ENCODE measurements around the gene PCID2.

The PCID2 gene

DNA sequence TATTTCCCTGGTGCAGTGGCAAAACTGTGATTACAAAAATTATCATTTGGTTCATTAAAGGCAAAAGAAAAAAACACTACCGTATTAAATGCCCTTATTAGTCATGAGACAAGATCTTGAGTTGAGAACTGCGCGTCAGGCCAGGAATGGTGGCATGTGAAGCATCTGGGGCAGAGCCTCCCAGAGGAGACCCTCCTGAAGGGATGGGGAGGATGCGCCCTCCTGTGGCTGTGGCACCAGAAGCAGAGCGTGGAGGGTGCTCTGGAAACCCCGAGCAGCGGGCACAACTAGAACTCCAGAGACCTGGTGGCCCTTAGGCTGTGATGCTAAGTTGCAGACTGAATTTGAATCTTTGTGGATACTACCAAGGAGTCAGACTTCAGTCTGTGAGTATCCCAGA, 12.4 kb upstream of the PCID2 start:
- Histone ChIP-seq H3K36me3 (ENCODE audit: control insufficient read depth in 5 of 5, insufficient read depth in 5 of 5, low read length in 5 of 5) (peaks cover 5 to 69% (median 53%) of the 10 kb centered on the region in 5 donors), H3K27ac (ENCODE audit: low read depth, low read length) (no peak overlapping the region), H3K9me3 (ENCODE audit: control insufficient read depth in 5 of 5, low read length in 5 of 5) (no peaks in the 10 kb centered on the region)

DNA sequence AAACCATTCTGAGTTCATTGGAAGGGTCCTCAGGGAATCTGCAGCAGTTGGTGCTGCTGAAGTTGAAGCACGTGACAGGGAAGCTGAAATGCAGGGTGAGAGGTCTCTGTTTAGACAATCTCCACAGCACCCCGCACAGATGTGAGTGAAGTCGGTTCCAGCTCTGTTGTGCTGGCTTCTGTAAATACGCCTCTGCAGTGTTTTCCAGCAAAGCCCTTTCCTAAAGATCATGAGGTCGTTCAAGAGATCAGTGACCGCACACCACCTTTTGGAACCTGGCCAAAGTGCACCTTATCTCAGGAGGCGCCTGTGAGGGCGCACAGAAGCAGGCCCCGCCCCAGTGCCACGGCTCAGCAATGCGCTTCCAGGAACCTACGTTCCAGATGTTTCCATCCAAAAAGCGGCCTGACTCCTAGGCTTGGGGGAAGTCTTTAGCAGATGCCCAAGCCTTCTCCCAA, 11.7 kb upstream of the PCID2 start:
- no peak overlapping the region for H3K27ac ChIP-seq (ENCODE audit: low read depth, low read length)

More for the DNA sequence above, 12.4 kb upstream of the PCID2 start:
- Histone ChIP-seq H3K9ac (ENCODE audit: low read length in 5 of 5) (peak overlapping the region in 1 of 5 donors; percentile 11), H3K4me3 (ENCODE audit: low read depth in 1 of 5, low read length in 5 of 5) (no peak overlapping the region), H3K4me1 (ENCODE audit: control insufficient read depth in 5 of 5, insufficient read depth in 5 of 5, low read length in 5 of 5) (peaks cover under 1 to 25% (median 18%) of the 10 kb centered on the region in 5 donors), H3K27me3 (ENCODE audit: control insufficient read depth in 5 of 5, insufficient read depth in 4 of 5, low read length in 5 of 5) (no peaks in the 10 kb centered on the region)

DNA sequence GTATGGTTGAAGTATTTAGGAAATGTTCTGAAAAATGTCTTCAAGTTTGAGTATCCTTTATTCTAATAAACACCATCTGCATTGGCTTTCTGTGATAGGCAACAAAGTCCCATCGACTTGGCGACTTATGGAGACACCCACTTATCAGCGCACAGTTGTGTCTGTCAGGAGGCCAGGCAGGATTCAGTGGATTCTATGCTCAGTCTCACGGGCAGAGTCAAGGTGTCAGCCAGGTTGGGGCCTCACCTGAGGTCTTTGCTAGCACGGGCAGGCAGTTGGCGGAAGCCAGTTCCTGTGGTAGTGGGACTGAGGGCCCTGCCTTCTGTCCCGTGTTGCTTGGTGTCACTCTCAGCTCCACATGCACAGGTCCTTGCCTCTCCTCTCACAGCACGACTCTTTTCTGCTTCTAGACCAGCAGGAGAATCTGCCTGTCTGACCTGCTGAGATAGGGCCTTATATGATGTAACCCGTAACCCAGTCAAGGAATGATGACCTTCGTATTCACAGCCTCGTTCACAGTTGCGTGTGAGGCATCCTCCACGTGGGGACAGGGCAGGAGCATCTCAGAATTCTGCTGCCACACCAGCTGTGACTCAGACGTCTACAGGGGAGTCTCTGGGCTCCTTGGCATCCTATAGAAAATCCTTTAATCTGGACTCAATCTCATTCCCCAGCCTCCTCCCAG, 10.9 kb upstream of the PCID2 start:
- H3K9ac ChIP-seq (ENCODE audit: low read length in 5 of 5), result no peak overlapping the region
- no peak overlapping the region for H3K4me3 ChIP-seq (ENCODE audit: low read depth in 1 of 5, low read length in 5 of 5)
- no peak overlapping the region for H3K27ac ChIP-seq (ENCODE audit: low read depth, low read length)
- peaks cover 0 to 55% (median 39%) of the 10 kb centered on the region in 5 donors for H3K36me3 ChIP-seq (ENCODE audit: control insufficient read depth in 5 of 5, insufficient read depth in 5 of 5, low read length in 5 of 5)
- no peaks in the 10 kb centered on the region for H3K9me3 ChIP-seq (ENCODE audit: control insufficient read depth in 5 of 5, low read length in 5 of 5)
- peaks cover 9 to 37% (median 29%) of the 10 kb centered on the region in 5 donors for H3K4me1 ChIP-seq (ENCODE audit: control insufficient read depth in 5 of 5, insufficient read depth in 5 of 5, low read length in 5 of 5)
- no peaks in the 10 kb centered on the region for H3K27me3 ChIP-seq (ENCODE audit: control insufficient read depth in 5 of 5, insufficient read depth in 4 of 5, low read length in 5 of 5)

More for the DNA sequence above, 11.7 kb upstream of the PCID2 start:
- Histone ChIP-seq H3K4me3 (ENCODE audit: low read depth in 1 of 5, low read length in 5 of 5) (no peak overlapping the region), H3K36me3 (ENCODE audit: control insufficient read depth in 5 of 5, insufficient read depth in 5 of 5, low read length in 5 of 5) (peaks cover 4 to 62% (median 46%) of the 10 kb centered on the region in 5 donors), H3K9ac (ENCODE audit: low read length in 5 of 5) (no peak overlapping the region), H3K9me3 (ENCODE audit: control insufficient read depth in 5 of 5, low read length in 5 of 5) (no peaks in the 10 kb centered on the region), H3K4me1 (ENCODE audit: control insufficient read depth in 5 of 5, insufficient read depth in 5 of 5, low read length in 5 of 5) (peaks cover 4 to 31% (median 24%) of the 10 kb centered on the region in 5 donors), H3K27me3 (ENCODE audit: control insufficient read depth in 5 of 5, insufficient read depth in 4 of 5, low read length in 5 of 5) (no peaks in the 10 kb centered on the region)

DNA sequence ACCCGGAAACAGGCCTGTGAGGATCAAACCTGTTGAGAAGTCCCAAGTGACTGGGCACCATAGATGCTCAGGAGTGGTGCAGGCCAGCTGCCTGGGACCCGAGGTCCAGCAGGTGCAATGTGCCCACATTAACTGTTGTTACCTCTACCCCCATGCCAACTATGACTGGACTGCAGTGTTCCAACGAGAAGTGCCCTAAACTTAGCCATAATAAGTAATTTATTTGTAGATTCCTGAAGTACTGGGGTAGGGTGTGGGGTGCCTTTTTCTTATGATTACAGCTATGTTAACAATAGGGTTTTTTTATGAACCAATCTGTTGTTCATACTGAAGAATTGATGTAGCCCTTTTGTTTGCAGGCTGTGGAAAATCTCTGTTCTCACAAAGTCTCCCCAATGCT, 10.1 kb upstream of the PCID2 start:
- H3K27ac ChIP-seq (ENCODE audit: low read depth, low read length), result no peak overlapping the region
- H3K4me1 ChIP-seq (ENCODE audit: control insufficient read depth in 5 of 5, insufficient read depth in 5 of 5, low read length in 5 of 5), result peaks cover 9 to 39% (median 29%) of the 10 kb centered on the region in 5 donors
- peaks cover 0 to 48% (median 33%) of the 10 kb centered on the region in 5 donors for H3K36me3 ChIP-seq (ENCODE audit: control insufficient read depth in 5 of 5, insufficient read depth in 5 of 5, low read length in 5 of 5)
- H3K9ac ChIP-seq (ENCODE audit: low read length in 5 of 5), result no peak overlapping the region
- no peak overlapping the region for H3K4me3 ChIP-seq (ENCODE audit: low read depth in 1 of 5, low read length in 5 of 5)
- H3K9me3 ChIP-seq (ENCODE audit: control insufficient read depth in 5 of 5, low read length in 5 of 5), result no peaks in the 10 kb centered on the region
- H3K27me3 ChIP-seq (ENCODE audit: control insufficient read depth in 5 of 5, insufficient read depth in 4 of 5, low read length in 5 of 5), result no peaks in the 10 kb centered on the region

DNA sequence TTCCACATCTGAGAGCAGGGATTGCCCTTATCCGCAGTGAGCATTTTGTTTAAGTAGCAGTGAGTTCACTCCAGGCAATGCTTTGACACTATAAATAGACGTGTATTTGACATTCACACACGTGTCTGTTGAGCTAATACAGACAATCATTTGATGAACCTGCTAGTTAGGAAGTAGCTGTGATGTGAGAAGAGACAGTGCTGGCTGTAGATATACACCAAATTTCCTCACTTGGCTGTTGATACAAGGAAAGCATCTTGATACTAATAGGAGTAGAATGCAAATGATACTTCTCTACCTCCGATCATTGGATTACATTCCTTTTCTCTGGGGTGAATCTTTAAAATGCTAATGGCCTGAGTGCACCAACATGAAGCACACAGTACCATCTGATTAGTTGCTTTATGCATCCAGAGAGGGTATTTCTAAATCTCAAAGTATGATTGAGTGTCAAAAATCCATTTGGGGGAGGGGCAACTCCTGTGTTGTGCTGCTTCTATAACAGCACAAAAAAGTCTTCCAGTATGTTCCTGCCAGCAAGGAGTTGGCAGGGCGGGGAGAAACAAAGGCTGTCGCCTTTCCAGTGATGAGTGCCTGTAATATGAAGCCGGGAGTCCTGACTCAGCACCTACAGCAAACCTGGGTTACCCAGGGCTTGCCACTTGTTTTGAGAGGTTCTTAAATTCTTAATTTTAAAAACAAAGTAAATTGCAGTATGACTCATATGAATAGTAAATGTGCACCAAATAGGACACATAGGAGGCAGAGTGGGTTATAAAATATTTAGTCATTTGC, 8.0 kb upstream of the PCID2 start:
- Histone ChIP-seq H3K9ac (ENCODE audit: low read length in 5 of 5) (peak overlapping the region in 1 of 5 donors; percentile 53), H3K27ac (ENCODE audit: low read depth, low read length) (peak overlapping the region; percentile 2), H3K4me3 (ENCODE audit: low read depth in 1 of 5, low read length in 5 of 5) (no peak overlapping the region), H3K27me3 (ENCODE audit: control insufficient read depth in 5 of 5, insufficient read depth in 4 of 5, low read length in 5 of 5) (no peaks in the 10 kb centered on the region), H3K4me1 (ENCODE audit: control insufficient read depth in 5 of 5, insufficient read depth in 5 of 5, low read length in 5 of 5) (peaks cover 9 to 42% (median 29%) of the 10 kb centered on the region in 5 donors), H3K9me3 (ENCODE audit: control insufficient read depth in 5 of 5, low read length in 5 of 5) (no peaks in the 10 kb centered on the region), H3K36me3 (ENCODE audit: control insufficient read depth in 5 of 5, insufficient read depth in 5 of 5, low read length in 5 of 5) (peaks cover 0 to 29% (median 17%) of the 10 kb centered on the region in 5 donors)

DNA sequence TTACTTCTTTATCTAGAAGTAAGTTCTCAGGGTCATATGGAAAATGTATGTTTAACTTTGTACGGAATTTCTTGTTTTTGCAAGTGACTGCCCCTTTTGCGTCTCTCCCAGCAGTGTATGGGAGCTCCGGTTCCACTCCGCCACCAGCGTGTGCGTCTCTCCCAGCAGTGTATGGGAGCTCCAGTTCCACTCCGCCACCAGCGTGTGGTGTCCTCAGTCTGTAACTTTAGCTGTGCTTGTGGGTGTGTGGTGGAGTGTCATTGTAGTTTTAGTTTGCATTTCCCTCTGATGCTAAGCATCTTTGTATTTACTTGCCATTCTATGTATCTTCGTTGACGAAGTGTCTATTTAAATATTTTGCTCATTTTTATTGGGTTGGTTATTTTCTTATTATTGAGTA, 3.3 kb upstream of the PCID2 start:
- Histone ChIP-seq H3K9me3 (ENCODE audit: control insufficient read depth in 5 of 5, low read length in 5 of 5) (no peaks in the 10 kb centered on the region), H3K27me3 (ENCODE audit: control insufficient read depth in 5 of 5, insufficient read depth in 4 of 5, low read length in 5 of 5) (no peaks in the 10 kb centered on the region), H3K9ac (ENCODE audit: low read length in 5 of 5) (no peak overlapping the region), H3K4me3 (ENCODE audit: low read depth in 1 of 5, low read length in 5 of 5) (no peak overlapping the region), H3K4me1 (ENCODE audit: control insufficient read depth in 5 of 5, insufficient read depth in 5 of 5, low read length in 5 of 5) (peaks cover 12 to 54% (median 44%) of the 10 kb centered on the region in 5 donors), H3K36me3 (ENCODE audit: control insufficient read depth in 5 of 5, insufficient read depth in 5 of 5, low read length in 5 of 5) (peaks cover 0 to 4% (median 2%) of the 10 kb centered on the region in 5 donors), H3K27ac (ENCODE audit: low read depth, low read length) (no peak overlapping the region)

DNA sequence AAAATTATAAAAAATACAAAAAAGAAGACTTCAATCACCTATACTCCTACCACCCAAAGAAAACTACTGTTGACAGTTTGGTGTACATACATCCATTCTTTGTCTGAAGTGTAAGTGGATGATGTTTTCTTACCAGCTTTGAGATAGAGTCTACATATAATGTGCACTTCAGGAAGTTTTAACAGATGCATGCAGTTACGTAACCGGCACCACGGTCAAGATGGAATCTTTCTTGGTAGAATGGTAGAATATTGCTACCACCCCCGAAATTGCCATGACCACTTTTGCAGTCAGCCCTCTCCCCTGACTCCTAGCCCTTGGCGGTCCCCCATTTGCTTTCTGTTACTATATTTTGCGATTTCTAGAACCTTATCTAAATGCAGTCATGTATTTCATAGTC, 2.4 kb upstream of the PCID2 start:
- peak overlapping the region in 1 of 5 donors; percentile 9 for H3K4me3 ChIP-seq (ENCODE audit: low read depth in 1 of 5, low read length in 5 of 5)
- H3K9me3 ChIP-seq (ENCODE audit: control insufficient read depth in 5 of 5, low read length in 5 of 5), result no peaks in the 10 kb centered on the region
- H3K27me3 ChIP-seq (ENCODE audit: control insufficient read depth in 5 of 5, insufficient read depth in 4 of 5, low read length in 5 of 5), result no peaks in the 10 kb centered on the region
- H3K27ac ChIP-seq (ENCODE audit: low read depth, low read length), result peak overlapping the region; percentile 83
- H3K9ac ChIP-seq (ENCODE audit: low read length in 5 of 5), result peak overlapping the region in 2 of 5 donors; percentile 4 to 34
- H3K4me1 ChIP-seq (ENCODE audit: control insufficient read depth in 5 of 5, insufficient read depth in 5 of 5, low read length in 5 of 5), result peaks cover 11 to 47% (median 35%) of the 10 kb centered on the region in 5 donors
- H3K36me3 ChIP-seq (ENCODE audit: control insufficient read depth in 5 of 5, insufficient read depth in 5 of 5, low read length in 5 of 5), result peaks cover 0 to 6% (median 3%) of the 10 kb centered on the region in 5 donors

DNA sequence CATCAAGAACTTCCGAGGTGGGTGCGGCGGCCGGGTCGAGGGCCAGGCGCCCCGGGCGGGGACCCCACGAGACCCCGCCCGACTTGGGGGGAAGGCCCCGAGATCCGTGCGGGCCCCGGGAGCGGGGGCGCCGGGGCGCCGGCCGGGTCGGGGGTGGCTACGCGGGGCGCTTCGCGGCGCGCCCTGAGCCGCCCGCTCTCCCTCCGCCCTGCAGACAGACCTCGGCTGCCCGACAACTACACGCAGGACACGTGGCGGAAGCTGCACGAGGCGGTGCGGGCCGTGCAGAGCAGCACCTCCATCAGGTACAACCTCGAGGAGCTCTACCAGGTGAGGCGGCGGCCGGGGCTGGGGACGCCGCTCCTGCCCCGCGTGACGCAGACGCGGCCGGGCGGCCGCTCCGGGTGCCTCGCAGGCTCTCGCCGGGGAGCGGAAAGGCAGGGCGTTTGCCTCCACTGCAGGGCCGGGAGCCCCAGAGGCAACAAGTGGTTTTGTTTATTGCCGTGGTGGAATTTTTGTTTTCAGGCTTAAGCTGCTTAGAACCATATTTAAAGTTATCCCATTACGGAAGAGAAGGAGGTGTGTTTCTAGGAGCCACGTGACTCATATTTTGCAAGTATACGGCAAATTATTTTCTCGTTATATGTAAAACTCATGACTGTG, 1.4 kb upstream of the PCID2 start:
- no peaks in the 10 kb centered on the region for H3K9me3 ChIP-seq (ENCODE audit: control insufficient read depth in 5 of 5, low read length in 5 of 5)
- H3K27ac ChIP-seq (ENCODE audit: low read depth, low read length), result peak overlapping the region; percentile 83
- peak overlapping the region; percentile 39 to 96 (median 77) for H3K4me3 ChIP-seq (ENCODE audit: low read depth in 1 of 5, low read length in 5 of 5)
- peak overlapping the region; percentile 46 to 94 (median 67) for H3K9ac ChIP-seq (ENCODE audit: low read length in 5 of 5)
- H3K27me3 ChIP-seq (ENCODE audit: control insufficient read depth in 5 of 5, insufficient read depth in 4 of 5, low read length in 5 of 5), result no peaks in the 10 kb centered on the region
- peaks cover 5 to 42% (median 26%) of the 10 kb centered on the region in 5 donors for H3K4me1 ChIP-seq (ENCODE audit: control insufficient read depth in 5 of 5, insufficient read depth in 5 of 5, low read length in 5 of 5)
- peaks cover 0 to 6% (median 4%) of the 10 kb centered on the region in 5 donors for H3K36me3 ChIP-seq (ENCODE audit: control insufficient read depth in 5 of 5, insufficient read depth in 5 of 5, low read length in 5 of 5)

DNA sequence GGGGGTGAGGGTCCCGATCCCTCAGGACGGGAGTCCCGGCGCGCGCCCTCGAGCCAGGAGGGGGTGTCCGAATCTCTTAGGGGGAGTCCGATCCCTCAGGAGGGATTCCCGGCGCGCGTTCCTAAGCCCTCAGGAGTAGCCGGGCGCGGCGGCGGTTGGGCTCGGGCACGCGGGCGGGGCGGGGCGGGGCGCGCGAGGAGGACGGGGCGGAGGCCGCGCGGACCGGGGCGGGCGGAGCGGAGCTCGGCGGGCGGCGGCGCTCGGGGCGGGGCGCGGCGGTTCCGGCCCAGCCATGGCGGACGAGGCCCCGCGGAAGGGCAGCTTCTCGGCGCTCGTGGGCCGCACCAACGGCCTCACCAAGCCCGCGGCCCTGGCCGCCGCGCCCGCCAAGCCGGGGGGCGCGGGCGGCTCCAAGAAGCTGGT, 878 bp upstream of the PCID2 start, which contains the start of gene CUL4A:
TSS of gene CUL4A (plus strand) at position 278 of the 423 bp plus-strand sequence. CDS start at position 293, 15 bp downstream.
- peaks cover 0 to 8% (median 6%) of the 10 kb centered on the region in 5 donors for H3K36me3 ChIP-seq (ENCODE audit: control insufficient read depth in 5 of 5, insufficient read depth in 5 of 5, low read length in 5 of 5)
- H3K4me1 ChIP-seq (ENCODE audit: control insufficient read depth in 5 of 5, insufficient read depth in 5 of 5, low read length in 5 of 5), result peaks cover 3 to 37% (median 28%) of the 10 kb centered on the region in 5 donors
- no peaks in the 10 kb centered on the region for H3K9me3 ChIP-seq (ENCODE audit: control insufficient read depth in 5 of 5, low read length in 5 of 5)
- H3K4me3 ChIP-seq (ENCODE audit: low read depth in 1 of 5, low read length in 5 of 5), result peak within 1 kb of the TSS; percentile 39 to 96 (median 89)
- peak within 1 kb of the TSS; percentile 84 to 95 (median 94) for H3K9ac ChIP-seq (ENCODE audit: low read length in 5 of 5)
- peak within 1 kb of the TSS; percentile 96 for H3K27ac ChIP-seq (ENCODE audit: low read depth, low read length)
- H3K27me3 ChIP-seq (ENCODE audit: control insufficient read depth in 5 of 5, insufficient read depth in 4 of 5, low read length in 5 of 5), result no peaks in the 10 kb centered on the region

All from subcutaneous abdominal adipose tissue (tissue), 5 donors.